ENCODE results near the gene CPEB3.

Gene CPEB3

GRCh38 chr10:92076722-92077121, 214.2 kb downstream of the CPEB3 start:
- no peak for DNase-seq (ENCODE audit: extremely low read depth, low read depth)
- no peak for TF ChIP-seq CTCF (IDR thresholded peaks at IDR 0.05; ENCODE audit: low read depth, low read length)

DNA sequence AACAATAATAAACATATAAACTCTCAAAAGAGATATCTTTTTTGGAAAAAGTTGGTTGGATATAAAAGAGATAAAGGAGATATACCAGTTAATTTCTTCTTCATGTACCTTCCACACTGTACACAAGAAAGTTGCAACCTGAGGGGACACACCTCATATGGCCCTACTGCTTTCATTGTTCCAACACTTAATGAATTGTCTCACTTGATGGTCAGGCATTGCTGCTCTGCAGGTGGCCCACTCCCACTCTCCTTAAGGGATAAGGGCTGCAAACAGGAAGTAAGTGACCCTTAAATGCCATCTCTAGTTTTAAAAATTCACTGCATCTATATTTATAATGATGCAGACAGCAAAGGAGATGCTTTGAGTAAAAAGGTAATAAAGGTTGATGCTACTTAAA, 215.0 kb downstream of the CPEB3 start:
- no peak for DNase-seq (ENCODE audit: extremely low read depth, low read depth)

DNA sequence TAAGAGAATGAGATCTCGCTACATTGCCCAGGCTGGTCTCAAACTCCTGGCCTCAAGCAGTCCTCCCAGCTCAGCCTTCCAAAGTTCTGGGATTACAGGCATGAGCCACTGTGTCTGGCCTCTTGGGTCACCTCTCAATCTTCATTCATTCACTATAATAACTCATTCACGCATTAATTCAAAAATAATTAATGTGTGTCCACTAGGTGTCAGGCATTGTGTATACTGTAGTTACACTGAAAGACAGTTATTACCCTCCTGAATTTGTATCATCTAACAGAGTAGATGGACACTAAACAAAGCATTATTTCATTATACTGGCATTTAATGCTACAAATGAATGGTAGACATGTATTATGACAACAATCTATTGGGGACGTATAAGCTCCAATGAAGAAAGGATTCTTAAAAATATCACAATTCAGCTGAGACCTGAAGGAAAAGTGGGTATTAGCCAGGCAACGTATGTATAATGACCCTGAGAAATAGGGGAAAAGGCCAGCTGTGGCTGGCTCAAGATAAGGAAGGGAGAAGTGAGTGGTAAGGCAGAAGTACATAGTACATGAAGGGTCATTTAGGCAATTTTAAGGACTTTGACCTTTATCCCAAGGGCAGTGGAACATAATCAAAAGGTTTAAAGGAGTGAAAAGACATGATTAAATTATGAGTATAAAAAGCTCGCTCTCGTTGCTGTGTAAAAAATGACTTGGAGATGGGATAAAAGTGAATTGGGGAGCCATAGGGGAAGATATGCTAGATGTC, 216.6 kb downstream of the CPEB3 start:
- no peak; the same call in 1 of the 2 replicates for TF ChIP-seq CTCF (IDR thresholded peaks at IDR 0.05; ENCODE audit: low read depth, low read length)
- no peak for DNase-seq (ENCODE audit: extremely low read depth, low read depth)

More for the DNA sequence above, 215.0 kb downstream of the CPEB3 start:
- TF ChIP-seq CTCF (IDR thresholded peaks at IDR 0.05; ENCODE audit: low read depth, low read length) = no peak

- no peak for TF ChIP-seq CTCF (IDR thresholded peaks at IDR 0.05; ENCODE audit: low read depth, low read length)
- DNase-seq (ENCODE audit: extremely low read depth, low read depth) = no peak
Measured at GRCh38 chr10:92068900-92069299, 222.0 kb downstream of the CPEB3 start.

DNA sequence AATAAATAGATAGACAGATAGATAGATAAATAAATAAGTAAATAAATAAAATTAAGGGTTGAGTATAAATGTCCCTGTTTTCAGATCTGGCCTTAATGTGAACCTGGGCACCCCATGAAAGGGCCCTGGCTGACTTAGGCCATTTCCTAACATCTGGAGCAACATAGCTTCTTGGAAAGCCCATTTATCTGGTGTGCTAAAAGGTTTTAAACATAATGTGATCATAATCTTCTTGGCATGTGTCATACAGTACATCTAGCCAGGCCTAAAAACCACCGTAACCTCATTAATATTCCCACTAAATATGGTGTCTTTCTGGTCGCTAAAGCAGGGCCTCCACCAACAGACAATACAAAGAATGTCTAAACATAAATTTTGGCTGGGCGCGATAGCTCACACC, 224.5 kb downstream of the CPEB3 start:
- DNase-seq (ENCODE audit: extremely low read depth, low read depth) = no peak
- TF ChIP-seq CTCF (IDR thresholded peaks at IDR 0.05; ENCODE audit: low read depth, low read length) = no peak

GRCh38 chr10:92064506-92064905, 226.4 kb downstream of the CPEB3 start:
- no peak for DNase-seq (ENCODE audit: extremely low read depth, low read depth)
- no peak for TF ChIP-seq CTCF (IDR thresholded peaks at IDR 0.05; ENCODE audit: low read depth, low read length)

DNA sequence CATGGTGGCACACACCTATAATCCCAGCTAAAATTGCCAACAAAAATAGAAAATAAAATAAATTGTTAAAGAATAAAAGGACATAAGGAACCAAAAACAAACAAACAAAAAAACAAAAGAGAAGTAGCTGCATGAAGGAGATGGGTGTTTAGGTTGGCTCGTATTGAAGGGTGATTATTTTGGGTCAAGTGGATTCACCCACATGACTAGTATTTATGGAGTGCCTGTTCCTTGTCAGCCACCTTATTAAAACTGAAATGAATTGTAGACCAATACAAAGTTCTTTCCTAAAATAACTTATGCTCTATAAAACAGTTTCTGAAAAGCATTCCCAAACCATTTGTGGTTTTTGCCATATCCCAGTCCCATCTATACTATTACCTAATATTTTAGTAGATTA, 228.6 kb downstream of the CPEB3 start:
- no peak for DNase-seq (ENCODE audit: extremely low read depth, low read depth)
- TF ChIP-seq CTCF (IDR thresholded peaks at IDR 0.05; ENCODE audit: low read depth, low read length) = no peak

Data from AG09319 (cell line).